ENCODE data around the gene SPATA16.

DNA sequence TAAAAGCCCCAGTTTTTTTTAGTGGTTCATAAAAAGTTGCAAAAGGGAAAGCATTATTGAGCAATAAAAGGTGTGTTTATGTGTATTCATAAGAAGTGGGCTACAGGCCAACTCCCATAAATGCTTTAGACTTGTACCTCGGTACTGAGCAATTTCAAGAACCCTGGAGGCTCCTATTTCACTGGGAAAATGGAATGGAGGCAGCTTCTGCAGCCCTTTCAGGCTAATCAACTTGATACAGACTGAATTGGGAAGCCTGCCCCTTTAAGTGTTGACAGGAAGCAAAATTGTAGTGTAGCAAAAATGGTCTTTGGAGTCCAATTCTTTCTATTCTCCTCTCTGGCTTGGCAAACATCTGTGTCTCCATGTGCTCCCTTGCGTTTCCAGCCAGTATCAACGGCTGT lies 271.7 kb downstream of the SPATA16 start:
- TF ChIP-seq, protein P1, sequence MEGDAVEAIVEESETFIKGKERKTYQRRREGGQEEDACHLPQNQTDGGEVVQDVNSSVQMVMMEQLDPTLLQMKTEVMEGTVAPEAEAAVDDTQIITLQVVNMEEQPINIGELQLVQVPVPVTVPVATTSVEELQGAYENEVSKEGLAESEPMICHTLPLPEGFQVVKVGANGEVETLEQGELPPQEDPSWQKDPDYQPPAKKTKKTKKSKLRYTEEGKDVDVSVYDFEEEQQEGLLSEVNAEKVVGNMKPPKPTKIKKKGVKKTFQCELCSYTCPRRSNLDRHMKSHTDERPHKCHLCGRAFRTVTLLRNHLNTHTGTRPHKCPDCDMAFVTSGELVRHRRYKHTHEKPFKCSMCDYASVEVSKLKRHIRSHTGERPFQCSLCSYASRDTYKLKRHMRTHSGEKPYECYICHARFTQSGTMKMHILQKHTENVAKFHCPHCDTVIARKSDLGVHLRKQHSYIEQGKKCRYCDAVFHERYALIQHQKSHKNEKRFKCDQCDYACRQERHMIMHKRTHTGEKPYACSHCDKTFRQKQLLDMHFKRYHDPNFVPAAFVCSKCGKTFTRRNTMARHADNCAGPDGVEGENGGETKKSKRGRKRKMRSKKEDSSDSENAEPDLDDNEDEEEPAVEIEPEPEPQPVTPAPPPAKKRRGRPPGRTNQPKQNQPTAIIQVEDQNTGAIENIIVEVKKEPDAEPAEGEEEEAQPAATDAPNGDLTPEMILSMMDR (IDR thresholded peaks at IDR 0.05), result no peak
- TF ChIP-seq POLR2AphosphoS5 (IDR thresholded peaks at IDR 0.05), result no peak
